Keratinocyte (primary cell): Measurements from ENCODE around the gene MCM10.

Experiments
- EZH2 ChIP-seq: IDR thresholded peaks from one replicate; pipeline ENCODE4 v1.6.1; 2012; ENCODE audit warnings: inconsistent platforms, mild to moderate bottlenecking, low read length, moderate library complexity
- TF ChIP-seq, protein P1 (sequence below), 3 experiments: IDR thresholded peaks in 1 of 3; conservative IDR thresholded peaks in 1 of 3; optimal IDR thresholded peaks in 1 of 3; 2 replicates in 2 of 3; 3 replicates in 1 of 3; pipeline versions ENCODE3 to v1.5.1; 2011; ENCODE audit warnings: low read length in 3 of 3, mild to moderate bottlenecking in 3 of 3, moderate library complexity in 2 of 3, control low read depth in 1 of 3, inconsistent platforms in 1 of 3; ENCODE audit not compliant: insufficient read depth in 2 of 3; ENCODE audit errors: extremely low read depth in 1 of 3

DNA sequence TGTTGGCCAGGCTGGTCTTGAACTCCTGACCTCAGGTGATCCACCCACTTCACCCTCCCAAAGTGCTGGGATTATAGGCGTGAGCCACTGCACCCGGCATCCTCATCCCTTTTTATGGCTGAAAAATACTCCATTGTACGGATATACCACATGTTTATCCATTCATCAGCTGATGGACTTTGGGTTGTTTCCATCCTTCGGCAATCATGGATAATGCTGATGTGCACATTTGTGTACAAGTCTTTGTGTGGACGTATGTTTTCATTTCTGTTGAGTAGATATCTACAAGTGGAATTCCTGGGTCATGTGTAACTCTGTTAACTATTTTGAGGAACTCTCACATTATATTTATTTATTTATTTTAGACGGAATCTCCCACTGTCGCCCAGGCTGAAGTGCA lies 78.6 kb downstream of the MCM10 start:
- TF ChIP-seq, protein P1, sequence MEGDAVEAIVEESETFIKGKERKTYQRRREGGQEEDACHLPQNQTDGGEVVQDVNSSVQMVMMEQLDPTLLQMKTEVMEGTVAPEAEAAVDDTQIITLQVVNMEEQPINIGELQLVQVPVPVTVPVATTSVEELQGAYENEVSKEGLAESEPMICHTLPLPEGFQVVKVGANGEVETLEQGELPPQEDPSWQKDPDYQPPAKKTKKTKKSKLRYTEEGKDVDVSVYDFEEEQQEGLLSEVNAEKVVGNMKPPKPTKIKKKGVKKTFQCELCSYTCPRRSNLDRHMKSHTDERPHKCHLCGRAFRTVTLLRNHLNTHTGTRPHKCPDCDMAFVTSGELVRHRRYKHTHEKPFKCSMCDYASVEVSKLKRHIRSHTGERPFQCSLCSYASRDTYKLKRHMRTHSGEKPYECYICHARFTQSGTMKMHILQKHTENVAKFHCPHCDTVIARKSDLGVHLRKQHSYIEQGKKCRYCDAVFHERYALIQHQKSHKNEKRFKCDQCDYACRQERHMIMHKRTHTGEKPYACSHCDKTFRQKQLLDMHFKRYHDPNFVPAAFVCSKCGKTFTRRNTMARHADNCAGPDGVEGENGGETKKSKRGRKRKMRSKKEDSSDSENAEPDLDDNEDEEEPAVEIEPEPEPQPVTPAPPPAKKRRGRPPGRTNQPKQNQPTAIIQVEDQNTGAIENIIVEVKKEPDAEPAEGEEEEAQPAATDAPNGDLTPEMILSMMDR (optimal IDR thresholded peaks at IDR 0.05 in 1 of 3, IDR thresholded peaks at IDR 0.05 in 1 of 3, conservative IDR thresholded peaks at IDR 0.05 in 1 of 3; ENCODE audit: extremely low read depth in 1 of 3, insufficient read depth in 2 of 3, low read length in 3 of 3) = no peak
- TF ChIP-seq EZH2 = no peak
